GM18505 (cell line): Measurements from ENCODE around the gene RNASE1.

ENCODE experiments used
- ATAC-seq: cut with Tn5 transposase; IDR thresholded peaks from one replicate; pipeline ENCODE4 v1.9.1; 2021; ENCODE audit not compliant: unreplicated experiment
- POLR2A ChIP-seq: IDR thresholded peaks from 4 replicates; pipeline ENCODE4 v1.6.1; 2011; ENCODE audit warnings: borderline replicate concordance; ENCODE audit not compliant: insufficient read depth, insufficient read length; ENCODE audit errors: extremely low read depth

The RNASE1 gene

DNA sequence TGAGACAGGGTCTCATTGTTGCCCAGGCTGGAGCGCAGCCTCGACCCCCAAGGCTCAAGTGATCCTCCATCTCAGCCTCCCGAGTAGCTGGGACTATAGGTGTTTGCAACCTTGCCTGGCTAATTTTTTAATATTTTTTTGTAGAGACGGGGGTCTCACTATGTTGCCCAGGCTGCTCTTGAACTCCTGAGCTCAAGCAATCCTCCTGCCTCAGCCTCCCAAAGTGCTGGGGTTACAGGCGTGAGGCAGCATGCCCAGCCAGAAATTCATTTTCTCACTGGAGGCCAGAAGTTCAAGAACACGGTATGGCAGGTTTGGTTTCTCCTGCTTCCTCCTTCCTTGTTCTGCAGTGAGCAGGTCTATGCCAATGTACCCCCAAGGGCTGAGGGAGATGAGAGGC lies 3.7 kb downstream of the RNASE1 start:
- TF ChIP-seq POLR2A = no peak
- ATAC-seq = no peak

DNA sequence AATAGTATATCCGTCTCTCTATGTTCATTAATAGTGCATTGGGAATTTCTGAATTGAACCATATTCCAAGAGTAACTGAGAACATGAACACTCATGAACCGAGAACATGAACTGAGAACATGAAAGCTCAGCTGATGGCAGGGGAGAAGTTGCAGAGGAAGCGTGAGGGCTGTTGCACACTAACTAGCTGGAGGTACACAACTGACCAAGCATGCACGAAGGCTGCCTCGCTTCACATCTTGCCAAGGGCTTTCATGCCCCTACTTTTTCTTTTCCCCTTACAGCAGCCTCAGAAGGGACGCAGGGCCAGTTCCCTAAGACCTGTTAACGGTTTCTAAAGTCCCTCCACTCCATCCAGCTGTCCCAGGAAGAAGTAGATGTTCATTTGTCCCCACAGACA lies 4.3 kb downstream of the RNASE1 start:
- ATAC-seq = peak; percentile 67
- TF ChIP-seq POLR2A = no peak

DNA sequence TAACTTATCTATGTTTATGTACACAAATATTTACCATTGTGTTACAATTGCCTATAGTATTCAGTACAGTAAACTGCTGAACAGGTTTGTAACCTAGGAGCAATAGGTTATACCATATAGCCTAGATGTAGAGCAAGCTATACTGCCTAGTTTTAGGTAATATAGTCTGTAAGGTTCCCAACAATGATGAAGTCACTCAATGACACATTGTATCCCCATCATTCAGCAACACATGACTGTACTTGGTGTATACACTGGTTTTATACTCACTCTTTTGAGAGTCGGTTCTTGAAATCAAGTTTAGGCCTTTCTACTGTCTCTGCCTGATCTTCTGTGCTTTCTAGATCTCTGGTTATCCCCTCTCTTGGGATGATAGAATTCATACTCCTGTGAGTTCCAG lies 5.5 kb downstream of the RNASE1 start:
- no peak for TF ChIP-seq POLR2A
- no peak for ATAC-seq

DNA sequence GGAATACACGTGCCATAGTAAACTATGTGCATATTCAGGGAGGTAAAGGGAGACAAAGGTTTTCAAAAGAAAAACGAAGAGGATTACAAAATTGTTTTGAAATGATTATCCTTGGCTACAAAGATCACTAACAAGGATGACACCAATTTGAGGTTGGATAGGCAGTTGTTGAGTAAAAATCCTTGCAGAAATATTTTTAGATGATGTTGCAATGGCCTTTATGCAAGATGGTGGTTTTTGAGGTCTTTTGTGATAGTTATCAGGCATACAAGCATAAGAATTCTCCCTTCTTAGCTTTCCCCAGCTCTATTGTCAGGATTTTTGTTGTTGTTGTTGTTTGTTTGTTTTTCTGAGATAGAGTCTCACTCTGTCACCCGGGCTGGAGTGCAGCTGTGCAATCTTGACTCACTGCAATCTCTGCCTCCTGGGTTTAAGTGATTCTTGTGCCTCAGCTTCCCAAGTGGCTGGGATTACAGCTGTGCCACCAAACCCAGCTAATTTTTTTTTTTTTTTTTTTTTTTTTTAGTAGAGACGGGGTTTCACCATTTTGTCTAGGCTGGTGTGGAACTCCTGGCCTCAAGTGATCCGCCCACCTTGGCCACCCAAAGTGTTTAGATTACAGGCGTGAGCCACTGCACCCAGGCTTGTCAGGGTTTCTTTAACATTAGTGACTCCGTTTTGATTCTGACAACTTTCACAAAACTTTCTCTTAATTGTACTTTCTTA lies 7.8 kb downstream of the RNASE1 start:
- TF ChIP-seq POLR2A = no peak
- no peak for ATAC-seq

DNA sequence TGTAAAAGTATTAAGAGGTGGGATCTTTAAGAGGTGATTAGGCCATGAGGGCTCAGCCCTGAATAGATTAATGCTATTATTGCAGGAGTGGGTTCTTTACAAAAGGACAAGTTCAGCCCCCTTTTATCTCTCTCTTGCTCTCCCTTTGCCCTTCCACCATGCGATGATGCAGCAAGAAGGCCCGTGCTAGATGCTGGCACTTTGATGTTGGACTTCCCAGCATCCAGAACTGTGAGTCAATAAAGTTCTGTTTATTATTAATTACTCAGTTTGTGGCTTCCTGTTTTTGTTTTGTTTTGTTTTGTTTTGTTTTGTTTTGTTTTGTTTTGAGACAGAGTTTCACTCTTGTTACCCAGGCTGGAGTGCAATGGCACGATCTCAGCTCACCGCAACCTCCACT lies 10.1 kb downstream of the RNASE1 start:
- no peak for ATAC-seq
- no peak for TF ChIP-seq POLR2A

DNA sequence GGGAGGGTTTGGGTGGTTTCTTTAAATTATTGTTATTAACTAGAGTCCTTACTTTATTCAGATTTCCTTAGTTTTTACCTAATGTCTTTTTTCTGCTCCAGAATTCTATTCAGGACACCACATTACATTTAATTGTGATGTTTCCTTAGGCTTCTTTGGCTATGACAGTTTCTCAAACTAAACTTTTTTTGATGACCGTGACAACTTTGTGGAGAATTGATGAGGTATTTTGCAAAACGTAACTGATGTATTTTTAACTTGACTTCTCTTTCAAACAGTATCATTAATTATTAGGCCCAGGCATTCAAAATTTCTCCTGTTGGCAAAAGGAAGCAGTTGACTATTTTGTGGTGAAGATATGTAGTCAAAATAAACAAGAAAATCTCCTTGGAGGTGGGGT lies 11.0 kb downstream of the RNASE1 start:
- no peak for ATAC-seq
- TF ChIP-seq POLR2A = no peak

DNA sequence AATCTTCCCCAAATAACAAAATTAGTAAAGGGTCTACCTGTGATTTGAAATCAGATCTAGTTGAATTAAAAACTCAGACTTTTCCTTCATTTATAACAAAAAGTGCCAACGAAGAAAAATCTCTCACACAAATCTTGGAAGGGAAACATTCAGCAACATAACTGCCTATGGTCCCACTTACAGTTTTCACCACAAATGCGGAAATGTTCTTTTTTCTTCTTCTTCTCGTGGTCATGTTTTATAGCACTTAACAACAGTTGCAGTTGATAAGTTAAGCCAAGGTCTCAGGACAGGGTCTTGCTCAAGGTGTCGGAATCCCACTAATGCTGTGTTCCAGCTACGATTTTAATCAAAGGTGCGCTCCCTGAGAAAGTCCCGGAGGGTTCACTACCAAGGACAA lies 11.5 kb downstream of the RNASE1 start:
- ATAC-seq = no peak
- no peak for TF ChIP-seq POLR2A

DNA sequence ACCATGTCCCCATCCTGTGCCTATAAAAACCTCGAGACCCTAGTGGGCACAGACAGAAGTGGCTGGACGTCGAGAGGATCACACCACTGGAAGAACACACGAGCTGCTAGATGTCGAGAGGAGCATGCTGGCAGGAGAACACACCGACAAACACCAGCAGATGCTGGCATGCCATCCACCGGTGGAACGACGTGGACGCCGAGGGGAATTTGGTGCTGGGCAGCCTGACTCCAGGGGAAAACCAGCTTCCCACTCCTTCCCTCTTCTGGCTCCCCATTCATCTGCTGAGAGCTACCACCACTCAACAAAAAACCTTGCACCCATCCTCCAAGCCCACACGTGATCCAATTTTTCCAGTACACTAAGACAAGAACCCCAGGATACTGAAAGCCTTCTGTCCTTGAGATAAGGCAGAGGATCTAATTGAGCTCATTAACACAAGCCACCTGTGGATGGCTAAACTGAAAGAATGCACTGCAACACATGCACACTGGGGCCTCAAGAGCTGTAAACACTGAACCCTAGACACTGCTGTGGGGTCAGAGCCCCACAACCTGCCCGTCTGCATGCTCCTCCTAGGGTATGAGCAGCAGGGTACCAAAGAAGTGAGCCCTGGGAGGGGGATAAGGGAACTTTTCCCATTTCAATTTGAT lies 12.1 kb downstream of the RNASE1 start:
- TF ChIP-seq POLR2A = no peak
- ATAC-seq = no peak

DNA sequence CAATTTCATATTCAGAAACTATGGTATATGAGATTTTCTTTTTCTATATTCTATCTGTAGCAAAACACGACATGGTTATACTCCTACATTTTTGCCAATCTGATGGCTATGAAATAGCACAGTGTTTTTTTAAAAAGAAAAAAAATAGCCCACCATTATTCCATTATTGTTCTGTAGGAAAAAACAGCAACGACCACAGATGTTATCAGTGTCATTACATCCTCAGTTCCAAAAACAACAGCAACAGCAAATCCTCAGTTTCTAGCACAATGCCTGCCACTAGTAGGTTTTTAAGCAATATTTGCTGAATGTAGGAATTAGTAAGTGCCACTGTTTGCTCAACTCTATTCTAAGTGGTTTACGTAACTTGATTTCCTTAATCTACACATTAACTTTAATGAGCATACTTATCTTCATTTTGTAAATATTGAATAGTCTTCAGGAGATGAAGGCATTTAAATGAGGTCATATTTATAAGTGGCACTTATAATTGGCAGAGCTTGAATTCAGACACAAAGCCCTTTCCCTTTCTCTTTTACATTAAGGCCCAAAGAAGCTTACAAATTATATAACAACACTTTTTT lies 13.3 kb downstream of the RNASE1 start:
- no peak for ATAC-seq
- no peak for TF ChIP-seq POLR2A

DNA sequence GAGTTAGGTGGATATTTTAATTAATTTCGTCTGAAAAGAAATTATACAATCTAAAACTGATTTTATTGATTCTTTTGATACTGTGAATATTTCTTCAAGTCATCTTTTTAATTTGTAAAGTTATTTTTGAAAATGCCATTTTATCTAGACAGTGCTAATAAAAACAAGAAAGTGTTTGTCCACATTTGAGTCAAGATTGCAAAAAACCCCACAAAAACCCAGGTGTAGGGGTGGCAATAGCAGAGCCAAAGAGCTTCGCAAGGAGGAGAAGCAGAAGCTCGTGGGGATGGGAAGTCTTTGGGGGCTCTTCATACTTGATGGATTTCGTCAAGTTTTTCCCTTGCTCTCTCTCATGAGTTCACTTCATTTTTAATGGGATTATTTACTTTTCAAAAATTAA lies 15.6 kb downstream of the RNASE1 start:
- ATAC-seq = no peak
- TF ChIP-seq POLR2A = no peak

DNA sequence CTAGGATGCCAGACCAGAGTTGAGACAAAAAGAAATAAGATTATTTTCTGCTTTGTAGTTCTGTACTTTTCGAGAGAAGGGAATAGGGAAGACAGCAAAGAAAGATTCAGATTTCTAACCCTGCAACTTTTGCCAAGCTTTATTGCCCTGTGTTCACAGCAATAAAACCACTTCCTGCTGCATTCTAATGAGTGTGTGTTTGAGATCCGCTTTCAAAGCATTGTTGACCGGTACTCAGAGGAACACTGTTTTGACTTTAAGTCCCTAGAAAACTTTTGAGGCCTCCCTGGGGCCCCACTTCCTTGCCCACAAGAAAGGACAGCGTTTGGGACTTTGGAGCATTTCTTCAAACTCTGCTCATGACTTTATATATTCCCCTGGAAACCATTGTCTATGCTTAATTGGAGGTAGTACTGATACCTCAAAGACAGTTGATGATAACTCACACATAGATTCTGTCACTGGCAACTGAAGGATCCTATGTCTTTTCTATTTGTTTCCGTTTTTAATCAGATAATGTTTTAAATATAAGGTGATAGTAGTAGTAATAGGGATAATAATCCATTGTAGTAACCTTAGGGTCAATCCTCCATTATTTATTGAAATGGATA lies 20.3 kb downstream of the RNASE1 start:
- ATAC-seq = peak; percentile 53

DNA sequence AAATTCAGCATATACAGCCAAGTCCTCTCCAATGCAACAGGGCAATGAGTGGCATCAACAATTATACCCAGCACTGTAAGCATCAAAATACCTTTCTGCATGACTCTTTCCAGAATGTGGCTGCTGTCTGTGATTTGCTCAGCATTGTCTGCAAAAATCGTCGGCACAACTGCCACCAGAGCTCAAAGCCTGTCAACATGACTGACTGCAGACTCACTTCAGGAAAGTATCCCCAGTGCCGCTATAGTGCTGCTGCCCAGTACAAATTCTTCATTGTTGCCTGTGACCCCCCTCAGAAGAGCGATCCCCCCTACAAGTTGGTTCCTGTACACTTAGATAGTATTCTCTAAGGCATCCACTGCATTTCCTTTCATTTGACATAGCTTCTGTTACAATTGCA lies 20.8 kb downstream of the RNASE1 start:
- no peak for ATAC-seq
- no peak for TF ChIP-seq POLR2A

More for the DNA sequence above, 20.3 kb downstream of the RNASE1 start:
- TF ChIP-seq POLR2A = peak; percentile 25

DNA sequence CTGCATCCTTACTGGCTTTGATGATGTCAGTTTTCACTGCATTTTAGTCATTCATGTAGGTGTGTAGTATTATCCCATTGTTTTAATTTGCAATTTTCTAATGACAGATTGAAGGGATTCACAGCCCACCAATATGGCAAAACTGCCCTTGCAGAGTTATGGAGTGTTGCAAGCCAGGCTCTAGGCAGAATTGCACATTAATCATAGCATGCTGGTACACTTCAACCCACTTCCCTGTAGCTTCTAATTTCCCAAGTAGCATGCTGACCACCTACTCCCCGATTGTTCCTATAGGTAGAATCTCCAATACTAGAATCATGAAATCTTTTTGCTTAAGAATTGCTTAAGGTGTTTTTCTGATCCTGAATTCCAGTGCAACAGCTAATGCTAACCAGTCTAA lies 26.7 kb downstream of the RNASE1 start:
- no peak for ATAC-seq
- no peak for TF ChIP-seq POLR2A

DNA sequence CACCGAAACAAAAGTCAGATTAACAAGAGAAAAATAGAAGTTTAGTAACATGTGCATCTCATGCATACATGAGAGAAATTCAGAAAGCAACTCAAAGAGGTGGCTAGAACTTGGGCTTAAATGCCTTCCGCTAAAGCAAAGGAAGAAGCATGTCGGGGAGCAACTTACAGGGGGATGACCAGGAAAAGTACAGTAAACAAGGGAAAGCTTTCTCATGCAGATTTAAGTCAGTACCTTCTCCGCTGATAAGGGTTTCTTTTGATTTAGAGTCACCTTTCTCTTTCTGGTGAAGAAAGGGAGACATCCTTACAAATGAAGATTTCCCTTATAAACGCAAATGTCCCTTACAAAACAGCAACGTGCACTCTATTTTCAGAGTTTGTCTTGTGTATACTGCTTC lies 27.6 kb downstream of the RNASE1 start:
- no peak for TF ChIP-seq POLR2A
- ATAC-seq = no peak
